Activated T-helper 1 cell treated with Interleukin-2 at 50 U/mL for 16 hours (primary cell): ENCODE measurements around the gene PDLIM7.

Experiments used
- DNase-seq: peaks from one replicate; pipeline ENCODE4 v3.0.0-alpha.2; 2020; ENCODE audit warnings: low read depth

PDLIM7 gene

GRCh38 chr5:177444106-177445051, 53.0 kb downstream of the PDLIM7 start:
- no peak for DNase-seq

- DNase-seq, result no peak
These were observed 54.0 kb downstream of the PDLIM7 start for GRCh38 chr5:177443144-177443983.

GRCh38 chr5:177442066-177442826, 55.2 kb downstream of the PDLIM7 start:
- no peak for DNase-seq

GRCh38 chr5:177440990-177441780, 56.2 kb downstream of the PDLIM7 start:
- DNase-seq, result no peak

GRCh38 chr5:177440211-177440989, 57.0 kb downstream of the PDLIM7 start:
- DNase-seq, result no peak

- no peak for DNase-seq
These were observed 57.8 kb downstream of the PDLIM7 start for GRCh38 chr5:177439518-177440053.

- DNase-seq, result no peak
These were observed 58.9 kb downstream of the PDLIM7 start for GRCh38 chr5:177438468-177438867.

- DNase-seq, result no peak
These were observed 59.8 kb downstream of the PDLIM7 start for GRCh38 chr5:177437623-177438022.

GRCh38 chr5:177435847-177436536, 61.4 kb downstream of the PDLIM7 start:
- no peak for DNase-seq

- DNase-seq, result no peak
These were observed 62.3 kb downstream of the PDLIM7 start for GRCh38 chr5:177434942-177435738.

GRCh38 chr5:177434437-177434836, 63.0 kb downstream of the PDLIM7 start:
- DNase-seq, result no peak

GRCh38 chr5:177433658-177434217, 63.7 kb downstream of the PDLIM7 start:
- no peak for DNase-seq
